ENCODE results near the gene MITF.

DNA sequence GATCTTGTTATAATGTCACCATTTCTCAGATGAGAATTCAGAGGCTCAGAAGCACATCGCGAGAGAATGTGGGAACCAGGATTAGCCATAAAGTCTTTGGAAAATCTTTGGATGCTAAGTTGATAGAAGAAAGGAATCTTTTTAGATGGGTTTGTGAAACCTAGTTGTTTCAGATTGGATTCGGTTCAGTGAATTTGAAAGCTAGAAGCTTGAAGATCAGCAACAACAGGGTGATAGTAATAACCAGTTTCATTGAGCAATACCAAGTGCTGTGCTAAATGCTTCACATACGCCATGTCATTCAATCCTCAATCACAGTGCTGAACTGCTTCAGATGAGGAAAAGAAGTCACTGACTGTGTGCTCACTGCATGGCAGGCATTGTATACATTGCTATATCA lies 47.4 kb upstream of the MITF start:
- TF ChIP-seq, protein P1, sequence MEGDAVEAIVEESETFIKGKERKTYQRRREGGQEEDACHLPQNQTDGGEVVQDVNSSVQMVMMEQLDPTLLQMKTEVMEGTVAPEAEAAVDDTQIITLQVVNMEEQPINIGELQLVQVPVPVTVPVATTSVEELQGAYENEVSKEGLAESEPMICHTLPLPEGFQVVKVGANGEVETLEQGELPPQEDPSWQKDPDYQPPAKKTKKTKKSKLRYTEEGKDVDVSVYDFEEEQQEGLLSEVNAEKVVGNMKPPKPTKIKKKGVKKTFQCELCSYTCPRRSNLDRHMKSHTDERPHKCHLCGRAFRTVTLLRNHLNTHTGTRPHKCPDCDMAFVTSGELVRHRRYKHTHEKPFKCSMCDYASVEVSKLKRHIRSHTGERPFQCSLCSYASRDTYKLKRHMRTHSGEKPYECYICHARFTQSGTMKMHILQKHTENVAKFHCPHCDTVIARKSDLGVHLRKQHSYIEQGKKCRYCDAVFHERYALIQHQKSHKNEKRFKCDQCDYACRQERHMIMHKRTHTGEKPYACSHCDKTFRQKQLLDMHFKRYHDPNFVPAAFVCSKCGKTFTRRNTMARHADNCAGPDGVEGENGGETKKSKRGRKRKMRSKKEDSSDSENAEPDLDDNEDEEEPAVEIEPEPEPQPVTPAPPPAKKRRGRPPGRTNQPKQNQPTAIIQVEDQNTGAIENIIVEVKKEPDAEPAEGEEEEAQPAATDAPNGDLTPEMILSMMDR (IDR thresholded peaks at IDR 0.05; ENCODE audit: insufficient read depth, low read length), result no peak
- TF ChIP-seq, protein P2, sequence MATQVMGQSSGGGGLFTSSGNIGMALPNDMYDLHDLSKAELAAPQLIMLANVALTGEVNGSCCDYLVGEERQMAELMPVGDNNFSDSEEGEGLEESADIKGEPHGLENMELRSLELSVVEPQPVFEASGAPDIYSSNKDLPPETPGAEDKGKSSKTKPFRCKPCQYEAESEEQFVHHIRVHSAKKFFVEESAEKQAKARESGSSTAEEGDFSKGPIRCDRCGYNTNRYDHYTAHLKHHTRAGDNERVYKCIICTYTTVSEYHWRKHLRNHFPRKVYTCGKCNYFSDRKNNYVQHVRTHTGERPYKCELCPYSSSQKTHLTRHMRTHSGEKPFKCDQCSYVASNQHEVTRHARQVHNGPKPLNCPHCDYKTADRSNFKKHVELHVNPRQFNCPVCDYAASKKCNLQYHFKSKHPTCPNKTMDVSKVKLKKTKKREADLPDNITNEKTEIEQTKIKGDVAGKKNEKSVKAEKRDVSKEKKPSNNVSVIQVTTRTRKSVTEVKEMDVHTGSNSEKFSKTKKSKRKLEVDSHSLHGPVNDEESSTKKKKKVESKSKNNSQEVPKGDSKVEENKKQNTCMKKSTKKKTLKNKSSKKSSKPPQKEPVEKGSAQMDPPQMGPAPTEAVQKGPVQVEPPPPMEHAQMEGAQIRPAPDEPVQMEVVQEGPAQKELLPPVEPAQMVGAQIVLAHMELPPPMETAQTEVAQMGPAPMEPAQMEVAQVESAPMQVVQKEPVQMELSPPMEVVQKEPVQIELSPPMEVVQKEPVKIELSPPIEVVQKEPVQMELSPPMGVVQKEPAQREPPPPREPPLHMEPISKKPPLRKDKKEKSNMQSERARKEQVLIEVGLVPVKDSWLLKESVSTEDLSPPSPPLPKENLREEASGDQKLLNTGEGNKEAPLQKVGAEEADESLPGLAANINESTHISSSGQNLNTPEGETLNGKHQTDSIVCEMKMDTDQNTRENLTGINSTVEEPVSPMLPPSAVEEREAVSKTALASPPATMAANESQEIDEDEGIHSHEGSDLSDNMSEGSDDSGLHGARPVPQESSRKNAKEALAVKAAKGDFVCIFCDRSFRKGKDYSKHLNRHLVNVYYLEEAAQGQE (IDR thresholded peaks at IDR 0.05; ENCODE audit: insufficient replicate concordance, low read depth), result no peak
- no peak for TF ChIP-seq GABPA (IDR thresholded peaks at IDR 0.05; ENCODE audit: low read depth)
- TF ChIP-seq POLR2AphosphoS5 (IDR thresholded peaks at IDR 0.05; ENCODE audit: low read depth), result no peak
- no peak for TF ChIP-seq SPI1 (IDR thresholded peaks at IDR 0.05; ENCODE audit: borderline replicate concordance, low read depth)
